HG03045 (cell line): ENCODE data around the gene CELSR3.

Experiments
- ATAC-seq: cut with Tn5 transposase; IDR thresholded peaks from one replicate; pipeline ENCODE4 v1.9.1; 2021; ENCODE audit warnings: mild to moderate bottlenecking, moderate library complexity; ENCODE audit not compliant: unreplicated experiment

Gene CELSR3

GRCh38 chr3:48636149-48636655, 26.5 kb downstream of the CELSR3 start:
- no peak for ATAC-seq

GRCh38 chr3:48635222-48636021, 27.3 kb downstream of the CELSR3 start, which contains the start of gene SLC26A6:
Gene SLC26A6, minus strand, starts transcription at chr3:48635461. Its CDS starts 68 bp downstream, at chr3:48635393.
- ATAC-seq = peak; percentile 90

- ATAC-seq = peak; percentile 24
Measured at GRCh38 chr3:48634661-48635221, 27.9 kb downstream of the CELSR3 start.

GRCh38 chr3:48633743-48634142, 28.9 kb downstream of the CELSR3 start:
- no peak for ATAC-seq

GRCh38 chr3:48633256-48633655, 29.4 kb downstream of the CELSR3 start:
- ATAC-seq = no peak

- no peak for ATAC-seq
Measured at GRCh38 chr3:48631516-48632448, 30.9 kb downstream of the CELSR3 start.

- ATAC-seq = no peak
Measured at GRCh38 chr3:48630833-48631232, 31.9 kb downstream of the CELSR3 start.

GRCh38 chr3:48630407-48630806, 32.3 kb downstream of the CELSR3 start:
- no peak for ATAC-seq

- no peak for ATAC-seq
Measured at GRCh38 chr3:48629894-48630293, 32.8 kb downstream of the CELSR3 start.

- no peak for ATAC-seq
Measured at GRCh38 chr3:48628277-48629017, 34.2 kb downstream of the CELSR3 start.

- ATAC-seq = no peak
Measured at GRCh38 chr3:48625600-48625999, 37.1 kb downstream of the CELSR3 start.

GRCh38 chr3:48624767-48625166, 37.9 kb downstream of the CELSR3 start:
- ATAC-seq = no peak

- no peak for ATAC-seq
Measured at GRCh38 chr3:48623851-48624547, 38.7 kb downstream of the CELSR3 start.

- ATAC-seq = no peak
Measured at GRCh38 chr3:48621461-48621869, 41.2 kb downstream of the CELSR3 start, which contains the start of gene TMEM89. Gene TMEM89, minus strand, starts transcription at chr3:48621769. Its CDS starts 13 bp downstream, at chr3:48621756.

GRCh38 chr3:48619541-48620524, 42.9 kb downstream of the CELSR3 start:
- ATAC-seq = no peak

GRCh38 chr3:48617559-48617958, 45.1 kb downstream of the CELSR3 start:
- ATAC-seq = no peak

GRCh38 chr3:48614044-48614443, 48.6 kb downstream of the CELSR3 start:
- no peak for ATAC-seq

- no peak for ATAC-seq
Measured at GRCh38 chr3:48612309-48612708, 50.4 kb downstream of the CELSR3 start.
